HepG2 (cell line): ENCODE measurements around the gene GBE1. TPM values are rescaled to one million over a fixed set of nuclear protein-coding genes. Genes with fewer than 3 reads are reported as not detected.

Source experiments
- ADNP ChIP-seq: sonication (generic); formaldehyde crosslinking; IDR thresholded peaks from 2 replicates; pipeline ENCODE4 v1.4.0; 2020; ENCODE audit warnings: missing genetic modification reagents
- AKAP8 ChIP-seq: sonication (generic); formaldehyde crosslinking; IDR thresholded peaks from 2 replicates; pipeline ENCODE4 v1.5.1; 2020; ENCODE audit warnings: mild to moderate bottlenecking, missing genetic modification reagents
- ARNT2 ChIP-seq: sonication (generic); formaldehyde crosslinking; IDR thresholded peaks from 2 replicates; pipeline ENCODE4 v1.8.0; 2022; ENCODE audit warnings: mild to moderate bottlenecking, low read depth, missing genetic modification reagents, moderate library complexity
- KMT2B ChIP-seq: IDR thresholded peaks from 2 replicates; pipeline ENCODE4 v1.6.1; 2016; ENCODE audit warnings: missing genetic modification reagents, missing compliant biosample characterization
- MEF2D ChIP-seq: sonication (generic); formaldehyde crosslinking; IDR thresholded peaks from 2 replicates; pipeline ENCODE4 v1.5.1; 2020; ENCODE audit warnings: mild to moderate bottlenecking, missing genetic modification reagents
- NR2F2 ChIP-seq: IDR thresholded peaks from 2 replicates; pipeline ENCODE4 v1.6.1; 2012; ENCODE audit warnings: low read depth, inconsistent platforms, borderline replicate concordance
- PCBP2 ChIP-seq: fragments of 200-400 bp; formaldehyde crosslinking; optimal IDR thresholded peaks from 2 replicates; pipeline ENCODE3; 2018; ENCODE audit warnings: low read length, low read depth; ENCODE audit not compliant: poor library complexity, severe bottlenecking
- PHB2 ChIP-seq: fragments of 450-650 bp; IDR thresholded peaks from 2 replicates; pipeline ENCODE4 v1.6.1; 2018; ENCODE audit not compliant: partially characterized antibody
- RBFOX2 ChIP-seq: fragments of 200-400 bp; formaldehyde crosslinking; IDR thresholded peaks from 2 replicates; pipeline ENCODE4 v1.6.1; 2017; ENCODE audit warnings: low read depth, mild to moderate bottlenecking, low read length
- RNF2 ChIP-seq: fragments of 450-650 bp; conservative IDR thresholded peaks from 2 replicates; pipeline ENCODE4 v1.6.1; 2016; ENCODE audit warnings: low read depth
- SKI ChIP-seq: fragments of 450-650 bp; IDR thresholded peaks from one replicate; pipeline ENCODE4 v1.6.1; 2018; ENCODE audit warnings: mild to moderate bottlenecking; ENCODE audit not compliant: partially characterized antibody
- ZNF138 ChIP-seq: sonication (generic); formaldehyde crosslinking; IDR thresholded peaks from 2 replicates; pipeline ENCODE4 v1.5.0; 2020; ENCODE audit warnings: mild to moderate bottlenecking, low read depth, missing genetic modification reagents
- ZNF354B ChIP-seq: sonication (generic); formaldehyde crosslinking; IDR thresholded peaks from 2 replicates; pipeline ENCODE4 v1.8.0; 2022; ENCODE audit warnings: mild to moderate bottlenecking, missing genetic modification reagents
- ZNF484 ChIP-seq: sonication (generic); formaldehyde crosslinking; IDR thresholded peaks from 2 replicates; pipeline ENCODE4 v1.5.1; 2020; ENCODE audit warnings: mild to moderate bottlenecking, low read depth, missing genetic modification reagents, borderline replicate concordance
- ZNF609 ChIP-seq: sonication (generic); formaldehyde crosslinking; IDR thresholded peaks from 2 replicates; pipeline ENCODE4 v1.4.0; 2020; ENCODE audit warnings: mild to moderate bottlenecking, missing genetic modification reagents, borderline replicate concordance
- ZNF773 ChIP-seq: sonication (generic); formaldehyde crosslinking; IDR thresholded peaks from 2 replicates; pipeline ENCODE4 v1.4.0; 2020; ENCODE audit warnings: missing genetic modification reagents, borderline replicate concordance
- ZSCAN31 ChIP-seq: sonication (generic); formaldehyde crosslinking; IDR thresholded peaks from 2 replicates; pipeline ENCODE4 v1.5.0; 2020; ENCODE audit warnings: low read depth, mild to moderate bottlenecking, missing genetic modification reagents
- ZSCAN9 ChIP-seq: IDR thresholded peaks from 2 replicates; pipeline ENCODE4 v1.6.1; 2016; ENCODE audit warnings: borderline replicate concordance
- polyA plus RNA-seq, 8 experiments: library from polyadenylated mRNA; depleted of rRNA in 3 of 8; stranded (reverse) in 7 of 8; unstranded in 1 of 8; fragments of >200 nt; fragmentation: Illumina TruSeq in 4 of 8; extraction: Trizol in 4 of 8; gene quantifications; 2 replicates each; pipeline versions ENCODE4 v1.2.1 to v1.2.3, GENCODE V29; 2011 to 2016; ENCODE audit warnings: low read depth in 4 of 8, missing spikeins in 1 of 8, mixed read lengths in 1 of 8; ENCODE audit not compliant: insufficient read depth in 1 of 8
- total RNA-seq, 5 experiments: library from RNA; depleted of rRNA; stranded (reverse); fragments of >200 nt; fragmentation: Illumina TruSeq; extraction: Trizol; gene quantifications; 2 replicates each; pipeline ENCODE4 v1.2.3, GENCODE V29; 2016; ENCODE audit warnings: low read depth in 1 of 5
- TF ChIP-seq, protein P1 (sequence below): sonication (generic); formaldehyde crosslinking; conservative IDR thresholded peaks from 2 replicates; pipeline ENCODE4 v1.8.0; 2022; ENCODE audit warnings: mild to moderate bottlenecking, moderate library complexity, missing genetic modification reagents
- TF ChIP-seq, protein P2 (sequence below): sonication (generic); formaldehyde crosslinking; IDR thresholded peaks from 2 replicates; pipeline ENCODE4 v1.4.0; 2020; ENCODE audit warnings: missing genetic modification reagents

GBE1 gene
- total and polyA plus RNA-seq, 2 of the 13 experiments (the other 11 are each of a cell fraction or from before 2014, with no cell fraction given), result 22.9 to 36.1 TPM

GRCh38 chr3:81716870-81717509, 44.5 kb downstream of the GBE1 start (continued):
- TF ChIP-seq KMT2B (CRISPR knock-in tag), result peak; percentile 65
- TF ChIP-seq ARNT2 (CRISPR knock-in tag), result 0 out of 2 replicates have a peak, but pooled peaks have one; percentile 24
- TF ChIP-seq PHB2, result no peak
- no peak for TF ChIP-seq ZNF354B (CRISPR knock-in tag)
- no peak for TF ChIP-seq ZSCAN31
- TF ChIP-seq, protein P1, sequence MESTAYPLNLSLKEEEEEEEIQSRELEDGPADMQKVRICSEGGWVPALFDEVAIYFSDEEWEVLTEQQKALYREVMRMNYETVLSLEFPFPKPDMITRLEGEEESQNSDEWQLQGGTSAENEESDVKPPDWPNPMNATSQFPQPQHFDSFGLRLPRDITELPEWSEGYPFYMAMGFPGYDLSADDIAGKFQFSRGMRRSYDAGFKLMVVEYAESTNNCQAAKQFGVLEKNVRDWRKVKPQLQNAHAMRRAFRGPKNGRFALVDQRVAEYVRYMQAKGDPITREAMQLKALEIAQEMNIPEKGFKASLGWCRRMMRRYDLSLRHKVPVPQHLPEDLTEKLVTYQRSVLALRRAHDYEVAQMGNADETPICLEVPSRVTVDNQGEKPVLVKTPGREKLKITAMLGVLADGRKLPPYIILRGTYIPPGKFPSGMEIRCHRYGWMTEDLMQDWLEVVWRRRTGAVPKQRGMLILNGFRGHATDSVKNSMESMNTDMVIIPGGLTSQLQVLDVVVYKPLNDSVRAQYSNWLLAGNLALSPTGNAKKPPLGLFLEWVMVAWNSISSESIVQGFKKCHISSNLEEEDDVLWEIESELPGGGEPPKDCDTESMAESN (CRISPR knock-in tag), result 0 out of 2 replicates have a peak, but pooled peaks have one; percentile 26
- TF ChIP-seq ADNP (CRISPR knock-in tag), result no peak
- no peak for TF ChIP-seq ZNF484
- TF ChIP-seq ZSCAN9 (CRISPR knock-in tag), result peak; percentile 82; the same call in 1 of the 2 replicates
- no peak for TF ChIP-seq RNF2
- peak; percentile 93; the same call in 1 of the 2 replicates for TF ChIP-seq MEF2D (CRISPR knock-in tag)
- peak; percentile 95 for TF ChIP-seq SKI
- peak; percentile 97 for TF ChIP-seq NR2F2
- TF ChIP-seq AKAP8 (CRISPR knock-in tag), result no peak
- TF ChIP-seq ZNF609 (CRISPR knock-in tag), result peak; percentile 95
- no peak for TF ChIP-seq RBFOX2
- TF ChIP-seq, protein P2, sequence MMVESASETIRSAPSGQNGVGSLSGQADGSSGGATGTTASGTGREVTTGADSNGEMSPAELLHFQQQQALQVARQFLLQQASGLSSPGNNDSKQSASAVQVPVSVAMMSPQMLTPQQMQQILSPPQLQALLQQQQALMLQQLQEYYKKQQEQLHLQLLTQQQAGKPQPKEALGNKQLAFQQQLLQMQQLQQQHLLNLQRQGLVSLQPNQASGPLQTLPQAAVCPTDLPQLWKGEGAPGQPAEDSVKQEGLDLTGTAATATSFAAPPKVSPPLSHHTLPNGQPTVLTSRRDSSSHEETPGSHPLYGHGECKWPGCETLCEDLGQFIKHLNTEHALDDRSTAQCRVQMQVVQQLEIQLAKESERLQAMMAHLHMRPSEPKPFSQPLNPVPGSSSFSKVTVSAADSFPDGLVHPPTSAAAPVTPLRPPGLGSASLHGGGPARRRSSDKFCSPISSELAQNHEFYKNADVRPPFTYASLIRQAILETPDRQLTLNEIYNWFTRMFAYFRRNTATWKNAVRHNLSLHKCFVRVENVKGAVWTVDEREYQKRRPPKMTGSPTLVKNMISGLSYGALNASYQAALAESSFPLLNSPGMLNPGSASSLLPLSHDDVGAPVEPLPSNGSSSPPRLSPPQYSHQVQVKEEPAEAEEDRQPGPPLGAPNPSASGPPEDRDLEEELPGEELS (CRISPR knock-in tag), result peak; percentile 87
- TF ChIP-seq ZNF773 (CRISPR knock-in tag), result no peak
- TF ChIP-seq ZNF138, result no peak
- TF ChIP-seq PCBP2, result no peak
